CD4-positive, alpha-beta T cell treated with Interleukin-4 for 4 hours (primary cell): Measurements from ENCODE around the gene SPRN.
A peak's percentile ranks its signal among the peaks of the same experiment; 100 is the strongest.
"Not testable (repeated sequence)": the region's sequence is repeated elsewhere in the genome, so short reads cannot be mapped to it uniquely, and the experiment has no call there.

Source experiments
- DNase-seq: peaks from one replicate; pipeline ENCODE4 v3.0.0-alpha.2; 2020

Gene SPRN

GRCh38 chr10:133405272-133405671 lies 19.2 kb downstream of the SPRN start:
- no peak for DNase-seq

- DNase-seq, result no peak
Observed at GRCh38 chr10:133403784-133404183, 20.6 kb downstream of the SPRN start.

- DNase-seq, result no peak
Observed at GRCh38 chr10:133403359-133403758, 21.1 kb downstream of the SPRN start.

- no peak for DNase-seq
Observed at GRCh38 chr10:133401981-133402725, 22.3 kb downstream of the SPRN start.

- DNase-seq, result no peak
Observed at GRCh38 chr10:133401500-133401899, 22.9 kb downstream of the SPRN start.

- peak; percentile 11 for DNase-seq
Observed at GRCh38 chr10:133400624-133401424, 23.6 kb downstream of the SPRN start.

- no peak for DNase-seq
Observed at GRCh38 chr10:133399123-133399601, 25.3 kb downstream of the SPRN start.

GRCh38 chr10:133397938-133398337 lies 26.5 kb downstream of the SPRN start:
- no peak for DNase-seq

GRCh38 chr10:133396035-133396624 lies 28.3 kb downstream of the SPRN start:
- no peak for DNase-seq

- no peak for DNase-seq
Observed at GRCh38 chr10:133394801-133395221, 29.6 kb downstream of the SPRN start.

GRCh38 chr10:133394064-133394663 lies 30.3 kb downstream of the SPRN start, which contains the start of gene MTG1:
TSS of gene MTG1 (plus strand) at chr10:133394157. CDS start at chr10:133394221, 64 bp downstream.
- DNase-seq, result peak; percentile 89

GRCh38 chr10:133393401-133394063 lies 30.9 kb downstream of the SPRN start:
- no peak for DNase-seq

- DNase-seq, result peak; percentile 63
Observed at GRCh38 chr10:133391761-133392518, 32.5 kb downstream of the SPRN start.

GRCh38 chr10:133391249-133391635 lies 33.2 kb downstream of the SPRN start:
- no peak for DNase-seq

GRCh38 chr10:133390597-133391248 lies 33.7 kb downstream of the SPRN start:
- DNase-seq, result no peak

- peak; percentile 63 for DNase-seq
Observed at GRCh38 chr10:133388973-133389818, 35.2 kb downstream of the SPRN start.

- DNase-seq, result no peak
Observed at GRCh38 chr10:133388236-133388972, 36.0 kb downstream of the SPRN start.

- not testable (repeated sequence) for DNase-seq
Observed at GRCh38 chr10:133386951-133387350, 37.5 kb downstream of the SPRN start.

- DNase-seq, result no peak
Observed at GRCh38 chr10:133385214-133385613, 39.2 kb downstream of the SPRN start.
